ENCODE measurements around the gene CCDC87.
"Not testable (repeated sequence)": the region's sequence is repeated elsewhere in the genome, so short reads cannot be mapped to it uniquely, and the experiment has no call there.

Gene CCDC87

GRCh38 chr11:66550887-66551286 is 42.0 kb downstream of the CCDC87 start:
- no peak for DNase-seq

DNA sequence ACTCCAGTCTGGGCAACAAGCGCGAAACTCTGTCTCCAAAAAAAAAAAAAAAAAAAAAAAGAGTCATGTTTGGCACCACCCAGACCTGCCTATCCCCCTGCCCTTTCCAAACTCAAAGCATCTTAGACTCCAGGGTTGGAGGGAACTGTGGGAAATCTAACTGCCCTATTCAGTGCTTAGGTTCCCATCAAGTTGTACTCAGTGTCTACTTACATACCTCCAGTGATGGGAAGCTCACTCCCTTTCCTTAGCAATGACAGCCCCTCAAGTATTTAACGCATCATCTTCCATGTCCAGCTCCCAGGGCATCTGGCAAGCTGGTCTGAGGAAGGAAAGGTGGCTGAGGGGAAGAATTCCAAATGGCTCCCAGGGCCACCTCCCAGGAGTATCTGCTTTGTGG is 43.2 kb downstream of the CCDC87 start:
- no peak for DNase-seq

DNA sequence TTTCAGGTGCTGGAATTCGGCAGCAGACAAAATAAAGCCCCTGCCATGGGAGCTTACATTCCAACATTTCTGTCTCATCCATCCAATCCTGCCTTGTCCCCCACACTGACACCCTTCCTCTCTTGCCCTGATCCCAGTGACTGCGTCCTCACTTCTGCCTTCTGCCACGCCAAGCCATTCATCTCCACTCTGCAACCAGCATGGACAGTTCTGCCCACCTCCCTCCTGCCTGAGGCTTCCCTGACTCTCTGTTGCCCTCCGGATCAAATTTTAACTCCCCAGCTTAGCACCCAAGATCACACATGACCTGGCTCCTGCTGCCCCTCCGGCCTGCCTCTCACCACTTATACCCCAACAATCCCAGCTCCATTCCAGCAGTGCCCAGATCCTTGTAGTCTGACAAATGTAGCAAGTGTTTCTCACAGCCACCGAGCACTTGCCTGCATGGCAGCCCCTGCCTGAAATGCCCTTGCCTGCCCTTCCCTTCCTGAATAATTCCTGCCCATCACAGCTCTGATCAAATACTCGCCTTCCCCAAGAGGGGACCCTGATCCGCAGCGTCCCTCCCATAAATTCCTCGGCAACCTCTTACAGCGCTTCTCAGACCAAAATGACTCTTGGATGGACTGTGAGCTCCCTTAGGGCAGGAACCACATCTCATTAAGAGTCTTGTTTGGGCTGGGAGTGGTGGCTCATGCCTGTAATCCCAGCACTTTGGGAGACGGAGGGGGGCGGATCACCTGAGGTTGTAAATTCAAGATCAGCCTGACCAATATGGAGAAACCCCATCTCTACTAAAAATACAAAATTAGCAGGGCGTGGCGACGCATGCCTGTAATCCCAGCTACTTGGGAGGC is 43.9 kb downstream of the CCDC87 start:
- no peak for DNase-seq

GRCh38 chr11:66548041-66548440 is 44.8 kb downstream of the CCDC87 start:
- DNase-seq: no peak

DNA sequence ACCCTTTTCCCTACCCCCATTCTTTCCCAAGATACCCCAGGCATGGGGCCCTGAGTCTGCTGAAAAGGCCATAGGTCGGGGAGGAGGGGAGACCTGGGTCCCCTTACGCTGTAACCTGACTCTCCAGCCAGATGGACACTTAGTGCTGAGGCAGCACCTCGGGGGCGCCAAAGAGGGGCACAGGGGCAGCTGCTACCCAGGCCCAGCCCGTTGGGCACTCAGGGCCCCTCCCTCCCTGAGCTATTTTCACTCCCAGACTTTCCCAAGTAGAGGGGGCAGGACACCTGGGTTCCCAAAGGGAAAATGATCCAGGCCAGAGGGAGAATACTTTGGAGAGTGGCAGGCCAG is 45.2 kb downstream of the CCDC87 start:
- DNase-seq: no peak

DNA sequence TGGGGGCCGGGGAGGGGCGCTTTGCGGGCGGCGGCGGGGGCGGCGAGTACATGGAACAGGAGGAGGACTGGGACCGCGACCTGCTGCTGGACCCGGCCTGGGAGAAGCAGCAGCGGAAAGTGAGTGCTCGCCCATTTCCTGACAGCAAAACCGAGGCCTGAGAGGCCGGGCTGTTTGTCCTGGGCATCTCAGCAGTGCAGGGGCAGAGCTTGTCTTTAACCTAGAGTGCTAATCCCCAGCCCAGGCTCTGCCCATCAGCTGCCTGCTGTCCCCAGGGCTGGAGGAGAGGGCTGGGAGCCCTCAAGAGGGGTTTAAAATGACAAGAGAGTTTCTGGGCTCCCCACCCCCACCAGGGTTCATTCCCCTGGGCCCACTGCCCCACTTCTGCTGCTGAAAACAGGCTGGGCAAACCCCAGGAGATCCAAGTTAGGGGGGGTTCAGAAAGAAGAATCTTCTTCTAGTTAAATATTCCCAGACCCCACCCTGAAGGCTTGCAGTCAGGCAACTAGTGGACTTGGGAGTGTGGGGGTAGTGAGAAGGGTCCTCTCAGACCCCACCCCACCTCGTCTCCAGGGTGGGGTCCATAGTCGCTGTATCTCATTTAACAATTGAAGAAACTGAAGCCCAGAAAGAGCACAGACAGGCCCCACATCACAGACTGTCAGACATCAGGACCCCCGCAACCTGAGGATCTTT is 45.7 kb downstream of the CCDC87 start:
- no peak for DNase-seq

DNA sequence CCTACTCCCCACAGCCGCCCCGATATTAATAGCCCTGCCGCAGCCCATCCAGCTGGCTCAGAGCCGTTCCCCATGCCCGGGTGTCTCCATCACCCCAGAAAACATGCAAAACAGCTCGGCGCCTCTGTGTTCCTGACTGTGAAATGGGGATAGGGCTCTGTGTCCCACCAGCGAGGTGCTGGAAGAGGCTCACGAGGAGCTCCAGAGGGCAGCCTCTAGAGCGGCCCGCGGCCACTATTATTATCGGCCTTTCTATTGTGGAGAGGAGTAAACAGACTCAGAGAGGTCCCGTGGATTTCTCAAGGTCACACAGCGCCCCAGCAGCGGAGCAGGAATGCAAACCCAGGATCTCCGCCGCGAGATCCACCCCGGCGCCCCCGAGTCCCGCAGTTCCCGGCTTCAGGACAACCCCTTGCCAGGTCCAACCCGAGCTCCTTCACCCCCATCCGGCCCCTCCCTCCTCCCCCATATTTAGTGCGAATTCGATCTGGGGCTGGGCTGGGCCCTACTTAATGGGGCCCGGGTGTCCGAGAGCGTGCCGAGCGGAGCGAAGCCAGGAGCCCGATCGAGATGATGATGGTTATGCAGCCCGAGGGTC is 46.4 kb downstream of the CCDC87 start, which contains the start of gene ACTN3:
Gene ACTN3, plus strand, starts transcription at position 536 of the 598 bp plus-strand sequence. Its CDS starts 35 bp downstream, at position 571.
- no peak for DNase-seq

- peak; percentile 92 for DNase-seq
Measured at GRCh38 chr11:66545701-66546367, 47.0 kb downstream of the CCDC87 start, which contains the start of gene ZDHHC24. ZDHHC24 (minus strand) TSS chr11:66546048; CDS start chr11:66546003, 45 bp downstream.

DNA sequence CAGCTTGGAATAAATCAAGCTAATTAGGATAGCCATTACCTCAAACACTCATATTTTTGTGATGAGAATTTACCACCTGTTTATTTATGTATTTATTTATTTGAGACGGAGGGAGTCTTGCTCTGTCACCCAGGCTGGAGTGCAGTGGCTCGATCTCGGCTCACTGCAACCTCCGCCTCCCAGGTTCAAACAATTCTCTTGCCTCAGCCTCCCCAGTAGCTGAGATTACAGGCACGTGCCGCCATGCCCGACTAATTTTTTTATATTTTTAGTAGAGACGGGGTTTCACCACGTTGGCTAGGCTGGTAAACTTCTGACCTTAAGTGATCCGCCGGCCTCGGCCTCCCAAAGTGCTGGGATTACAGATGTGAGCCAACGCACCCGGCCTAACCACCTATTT is 47.9 kb downstream of the CCDC87 start:
- not testable (repeated sequence) for DNase-seq

GRCh38 chr11:66543263-66544107 is 49.4 kb downstream of the CCDC87 start:
- no peak for DNase-seq

DNA sequence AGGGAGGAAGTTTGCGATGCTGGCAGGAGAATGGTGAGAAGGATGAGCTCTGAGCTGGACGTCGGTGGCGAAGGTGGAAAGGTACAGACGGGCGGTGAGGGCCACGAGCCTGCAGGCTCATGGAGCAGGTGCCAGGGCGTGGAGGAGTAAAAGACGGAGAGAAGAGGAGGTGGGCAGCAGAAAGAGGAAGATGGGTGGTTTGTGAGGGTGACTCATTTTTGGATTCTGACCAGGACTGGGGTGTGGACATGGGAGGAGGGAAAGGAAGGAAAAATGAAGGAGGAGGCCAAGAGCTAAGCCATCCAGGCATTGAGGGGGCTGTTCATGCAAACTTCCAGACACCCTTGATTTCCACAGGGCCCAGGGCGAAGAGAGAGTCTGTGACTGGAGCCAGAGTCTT is 50.5 kb downstream of the CCDC87 start:
- DNase-seq: no peak

GRCh38 chr11:66541892-66542291 is 51.0 kb downstream of the CCDC87 start:
- no peak for DNase-seq

GRCh38 chr11:66540598-66540997 is 52.3 kb downstream of the CCDC87 start:
- not testable (repeated sequence) for DNase-seq

All from NCI-H1105 (cell line).